GM21447 (cell line): Measurements from ENCODE around the gene TBX10.

Experiments used
- ATAC-seq: cut with Tn5 transposase; IDR thresholded peaks from one replicate; pipeline ENCODE4 v1.9.1; 2021; ENCODE audit not compliant: unreplicated experiment

TBX10 gene

DNA sequence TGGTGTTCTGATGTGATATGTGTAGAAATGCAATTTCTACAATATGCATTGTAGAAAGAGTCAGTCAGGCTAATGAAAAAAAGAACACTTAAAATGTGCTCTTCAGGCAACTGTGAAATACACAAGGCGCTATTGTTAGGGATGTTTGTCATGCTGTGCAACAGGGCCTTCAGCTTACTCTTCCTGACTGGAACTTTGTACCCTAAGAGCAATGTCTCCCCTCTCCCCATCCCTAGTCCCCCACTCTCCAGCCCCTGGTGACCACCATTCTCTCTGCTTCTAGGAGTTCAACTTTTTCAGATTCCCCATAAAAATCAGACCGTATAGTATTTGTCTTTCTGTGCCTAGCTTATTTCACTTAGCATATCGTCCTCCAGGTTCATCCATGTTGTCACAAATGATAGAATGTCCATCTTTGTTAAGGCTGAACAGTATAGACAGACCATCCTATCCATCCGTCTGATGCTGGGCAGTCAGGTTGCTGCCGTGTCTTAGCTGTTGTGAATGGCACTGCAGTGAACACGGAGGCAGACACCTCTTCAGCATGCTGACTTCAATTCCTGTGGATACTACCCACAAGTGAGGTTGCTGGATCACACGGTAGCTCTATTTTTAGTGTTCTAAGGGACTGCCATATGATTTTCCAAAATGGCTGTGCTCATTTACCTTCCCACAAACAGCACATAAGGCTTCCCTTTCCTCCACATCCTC is 22.2 kb downstream of the TBX10 start:
- ATAC-seq: no peak

DNA sequence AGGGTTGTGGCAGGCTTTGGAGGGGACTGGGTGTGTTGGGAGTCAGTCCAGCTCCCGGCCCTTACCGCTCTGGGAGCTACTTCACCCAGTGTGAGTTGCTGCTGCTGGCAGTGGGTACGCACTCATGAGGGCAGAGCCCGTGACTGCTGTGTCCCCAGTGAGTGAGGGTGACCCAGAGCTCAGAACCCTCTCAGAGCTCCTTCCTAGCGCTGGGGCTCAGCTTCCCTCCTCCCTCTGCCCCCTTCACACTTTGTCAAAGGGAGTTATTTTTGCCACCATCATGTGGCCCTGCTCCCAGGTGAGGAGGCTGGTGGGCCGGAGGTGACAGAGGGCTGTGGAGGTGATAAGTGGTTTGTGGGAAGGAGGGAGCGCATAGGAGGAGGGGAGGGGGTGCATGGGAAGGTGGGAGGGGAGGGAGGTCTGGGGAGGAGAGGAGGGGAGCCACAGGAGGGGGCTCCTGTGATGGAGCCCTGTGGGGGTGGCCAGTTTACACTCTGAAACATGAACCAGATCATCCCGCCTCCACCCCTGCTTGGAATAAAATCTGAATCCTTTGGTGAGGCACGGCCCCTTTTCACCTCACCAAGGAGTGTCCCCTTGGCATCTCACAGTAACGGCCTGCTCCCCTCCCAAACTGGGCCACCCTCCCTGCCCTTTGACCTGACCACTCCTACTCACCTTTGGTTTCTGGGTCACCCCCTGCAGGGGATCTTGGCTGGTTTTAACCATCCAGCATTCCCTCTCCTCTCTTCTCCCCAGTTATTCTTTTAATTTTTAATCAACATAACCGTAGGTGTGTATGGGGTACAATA is 22.9 kb downstream of the TBX10 start:
- ATAC-seq: no peak

- no peak for ATAC-seq
Measured at GRCh38 chr11:67615728-67616430, 23.7 kb downstream of the TBX10 start.

DNA sequence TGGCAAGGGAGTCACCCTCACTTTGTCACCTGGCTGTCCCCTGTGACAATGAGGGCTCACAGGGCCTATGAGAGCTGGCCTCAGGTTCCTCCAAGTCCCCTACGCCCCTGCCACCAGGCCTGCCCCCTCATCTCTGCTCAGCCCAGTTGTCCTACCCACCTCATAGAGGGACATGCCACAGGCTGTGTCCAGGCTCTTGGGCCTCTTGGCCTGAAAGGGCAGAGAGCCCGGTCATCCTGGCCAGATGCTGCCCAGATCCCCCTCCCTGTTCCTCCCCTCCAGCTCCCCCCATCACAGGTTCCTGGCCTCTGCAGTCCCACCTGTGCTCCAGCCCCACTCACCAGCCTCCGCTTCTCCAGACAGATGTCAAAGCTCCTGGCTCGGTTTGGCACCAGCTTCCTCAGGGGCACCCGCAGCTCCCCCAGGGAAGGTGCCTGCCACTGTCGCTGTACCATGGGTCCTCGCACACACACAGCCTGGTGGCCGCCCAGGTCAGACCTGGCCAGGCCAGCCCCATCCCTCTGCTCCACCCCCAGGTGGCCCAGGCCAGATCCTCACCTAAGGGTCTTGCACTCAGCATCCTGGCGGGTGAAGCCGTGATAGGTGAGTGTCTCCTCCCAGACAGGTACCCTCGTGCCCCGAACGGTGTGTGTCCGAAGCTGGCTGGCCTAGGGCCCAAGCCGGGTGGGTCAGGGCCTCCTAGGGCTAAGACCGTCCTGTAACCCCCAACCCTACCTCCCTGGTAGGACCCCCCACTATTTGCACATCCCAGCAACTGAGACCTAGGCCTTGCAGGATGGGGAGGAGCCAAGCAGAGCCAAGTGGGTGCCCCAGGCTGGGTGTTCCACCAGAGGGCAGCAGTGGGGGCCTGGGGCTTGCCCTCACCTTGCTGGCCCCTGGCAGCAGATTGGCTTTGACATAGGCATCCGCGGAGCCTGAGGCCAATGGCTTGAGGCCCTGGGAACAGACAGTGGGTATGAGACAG is 24.5 kb downstream of the TBX10 start:
- no peak for ATAC-seq

DNA sequence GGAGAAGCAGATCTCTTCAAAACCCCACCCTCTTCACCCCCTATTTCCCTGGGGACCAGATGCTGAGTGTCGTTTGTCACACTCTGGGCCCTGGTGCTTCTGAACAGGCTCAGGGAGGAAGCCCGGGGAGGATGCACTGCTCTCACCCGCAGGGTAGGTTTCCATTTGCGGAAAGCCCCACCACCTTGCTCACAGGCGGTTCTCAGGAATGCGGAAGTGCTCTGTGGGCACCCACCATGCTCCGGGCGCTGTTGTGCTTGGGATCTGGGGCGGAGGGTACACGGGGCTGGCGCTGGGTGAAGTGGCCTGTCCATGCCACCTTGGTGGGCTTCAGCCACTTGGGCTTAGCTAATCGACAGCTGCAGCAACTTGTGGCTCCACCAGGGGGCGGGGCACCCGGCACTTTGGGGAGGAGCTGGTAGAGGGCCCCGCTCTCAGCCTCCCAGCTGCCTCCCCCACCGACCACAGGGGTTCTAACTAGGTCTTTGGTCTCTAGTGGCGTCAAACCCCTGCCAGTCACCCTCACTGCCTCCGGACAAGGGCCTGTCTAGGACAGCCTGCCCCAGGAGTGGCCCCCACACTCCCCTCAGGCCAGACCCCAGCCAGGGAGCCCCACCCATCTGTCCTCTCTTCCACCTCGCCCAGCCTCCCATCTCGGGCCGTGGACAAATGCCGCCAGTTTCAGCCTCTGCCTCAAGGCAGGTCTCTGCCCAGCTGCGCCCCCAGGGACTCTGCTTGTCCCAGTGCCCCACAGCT is 25.4 kb downstream of the TBX10 start:
- peak; percentile 86 for ATAC-seq

- peak; percentile 3 for ATAC-seq
Measured at GRCh38 chr11:67613313-67613959, 26.1 kb downstream of the TBX10 start.

GRCh38 chr11:67612751-67613150 is 26.8 kb downstream of the TBX10 start:
- ATAC-seq: no peak

DNA sequence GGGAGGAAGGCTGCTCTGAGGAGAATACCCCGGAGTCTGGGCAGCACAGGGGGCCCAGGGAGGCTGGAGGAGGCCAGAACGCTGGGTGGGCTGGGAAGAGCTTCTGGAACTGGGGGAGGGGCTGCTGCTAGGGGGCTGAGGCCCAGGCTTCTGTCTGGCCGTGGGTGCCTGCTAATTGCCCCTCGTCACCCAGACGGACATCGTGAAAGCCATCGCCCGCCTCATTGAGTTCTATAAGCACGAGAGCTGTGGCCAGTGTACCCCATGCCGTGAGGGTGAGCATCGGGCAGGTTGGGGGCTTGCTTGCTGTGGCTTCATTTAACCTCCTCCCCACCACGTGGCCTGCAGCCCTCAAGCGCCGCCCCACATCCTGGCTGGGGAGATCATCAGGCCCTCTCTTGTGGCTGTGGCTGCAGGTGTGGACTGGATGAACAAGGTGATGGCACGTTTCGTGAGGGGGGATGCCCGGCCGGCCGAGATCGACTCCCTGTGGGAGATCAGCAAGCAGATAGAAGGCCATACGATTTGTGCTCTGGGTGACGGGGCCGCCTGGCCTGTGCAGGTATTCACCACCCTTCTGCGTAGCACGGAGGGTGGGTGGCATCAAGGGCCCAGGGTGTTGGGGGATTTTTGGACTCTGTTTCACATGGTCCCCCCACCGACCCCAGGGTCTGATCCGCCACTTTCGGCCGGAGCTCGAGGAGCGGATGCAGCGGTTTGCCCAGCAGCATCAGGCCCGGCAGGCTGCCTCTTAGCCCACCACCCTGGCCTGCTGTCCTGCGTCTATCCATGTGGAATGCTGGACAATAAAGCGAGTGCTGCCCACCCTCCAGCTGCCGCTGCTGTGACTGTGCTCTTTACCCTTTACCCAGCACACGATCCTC is 27.6 kb downstream of the TBX10 start:
- no peak for ATAC-seq

DNA sequence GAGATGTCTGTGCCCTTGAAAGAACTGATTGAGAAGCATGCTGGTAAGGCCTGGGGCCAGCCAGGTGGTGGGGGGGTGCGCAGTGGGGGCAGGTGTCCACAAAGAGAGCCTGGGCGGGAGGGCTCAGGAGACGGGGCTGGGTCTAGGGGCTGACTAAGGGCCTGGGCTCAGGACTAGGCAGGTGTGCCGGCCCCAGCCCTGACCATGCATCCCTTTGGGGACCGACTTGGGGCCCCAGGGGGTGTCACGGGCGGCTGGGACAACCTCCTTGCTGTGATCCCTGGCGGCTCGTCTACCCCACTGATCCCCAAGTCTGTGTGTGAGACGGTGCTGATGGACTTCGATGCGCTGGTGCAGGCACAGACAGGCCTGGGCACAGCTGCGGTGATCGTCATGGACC is 28.4 kb downstream of the TBX10 start:
- ATAC-seq: no peak

DNA sequence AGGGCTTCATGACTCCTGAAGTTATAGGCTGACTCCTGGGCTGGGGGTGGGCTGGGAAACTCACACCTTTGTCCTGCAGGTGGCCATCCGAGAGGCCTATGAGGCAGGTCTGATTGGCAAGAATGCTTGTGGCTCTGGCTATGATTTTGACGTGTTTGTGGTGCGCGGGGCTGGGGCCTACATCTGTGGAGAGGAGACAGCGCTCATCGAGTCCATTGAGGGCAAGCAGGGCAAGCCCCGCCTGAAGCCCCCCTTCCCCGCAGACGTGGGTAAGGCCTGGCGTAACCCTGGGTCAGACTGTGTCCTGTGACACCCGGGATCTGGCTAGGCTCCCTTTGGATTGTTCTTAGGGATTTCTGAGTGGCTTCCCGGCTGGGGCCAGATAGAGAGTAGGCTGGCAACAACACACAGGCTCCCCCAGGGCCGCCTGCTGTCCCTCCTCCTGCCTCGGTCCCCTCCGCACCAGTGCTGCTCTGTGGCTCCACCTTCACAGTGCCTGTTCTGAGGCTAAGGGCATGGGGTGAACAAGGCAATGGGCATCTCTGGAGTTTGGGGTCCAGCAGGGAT is 29.2 kb downstream of the TBX10 start:
- no peak for ATAC-seq

GRCh38 chr11:67609316-67609715 is 30.2 kb downstream of the TBX10 start:
- ATAC-seq: no peak

- no peak for ATAC-seq
Measured at GRCh38 chr11:67608486-67608885, 31.1 kb downstream of the TBX10 start.

DNA sequence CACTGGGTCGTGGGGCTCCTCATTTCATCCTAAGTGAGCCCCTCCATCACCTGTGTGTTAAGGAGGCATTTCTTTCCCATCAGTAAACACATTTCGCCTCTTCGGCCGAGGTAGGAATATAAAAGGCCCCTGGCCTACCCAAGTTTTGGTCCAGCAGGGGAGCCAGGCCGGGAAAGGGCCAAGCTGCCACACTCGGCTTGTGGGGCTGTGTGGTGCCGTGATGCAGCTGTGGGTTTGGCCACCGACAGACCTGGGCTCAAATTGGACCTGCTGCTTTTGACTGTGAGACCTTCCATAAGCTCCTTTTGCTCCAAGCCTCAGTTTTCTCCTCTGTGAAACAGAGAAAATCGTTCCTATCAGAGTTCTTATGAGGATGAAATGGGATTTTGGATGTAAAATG is 32.1 kb downstream of the TBX10 start:
- ATAC-seq: no peak

GRCh38 chr11:67606492-67607295 is 32.9 kb downstream of the TBX10 start, which contains the start of gene NDUFV1:
Gene NDUFV1, plus strand, starts transcription at chr11:67606936. Its CDS starts 69 bp downstream, at chr11:67607005.
- ATAC-seq: peak; percentile 91

DNA sequence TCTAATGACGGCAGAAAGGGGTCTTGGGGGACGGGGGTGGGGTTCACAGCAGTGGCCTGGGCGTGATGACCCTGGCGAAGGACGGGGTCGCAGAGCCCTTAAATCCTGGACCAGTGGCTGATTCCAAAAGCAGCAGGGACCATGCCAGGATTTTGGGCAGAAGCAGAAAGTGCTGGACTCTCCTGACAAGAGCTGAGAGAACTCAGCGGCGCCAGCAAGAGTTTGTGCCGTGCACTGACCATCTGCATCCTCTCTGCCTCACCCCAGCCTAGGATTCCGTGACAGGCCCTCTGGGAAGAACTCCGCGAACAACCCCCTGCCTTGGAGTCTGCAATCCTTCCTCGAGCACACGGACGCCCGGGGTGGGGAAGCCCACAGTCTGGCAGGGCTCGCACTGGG is 33.5 kb downstream of the TBX10 start:
- ATAC-seq: no peak

- ATAC-seq: no peak
Measured at GRCh38 chr11:67605231-67606011, 34.1 kb downstream of the TBX10 start.
